ENCODE data around the gene SULT1A1. TPM values are rescaled to one million over a fixed set of nuclear protein-coding genes. Genes with fewer than 3 reads are reported as not detected.
A peak's percentile ranks its signal among the peaks of the same experiment; 100 is the strongest.

The SULT1A1 gene
- polyA plus RNA-seq, 3 donors from 2014 or later = 4.5 to 7.0 (median 6.5) TPM

- H3K9me3 Mint-ChIP-seq = no peaks in the 10 kb centered on the region
- H3K4me1 Mint-ChIP-seq = peaks cover 0 to 2% of the 10 kb centered on the region in 2 donors
- H3K4me3 Mint-ChIP-seq = no peak overlapping the region
- H3K36me3 Mint-ChIP-seq = peaks cover 0 to 30% (median 3%) of the 10 kb centered on the region in 3 donors
- no peak for DNase-seq
- peaks cover 0 to 2% (median 0%) of the 10 kb centered on the region in 3 donors for H3K27me3 Mint-ChIP-seq (ENCODE audit: low read depth in 3 of 3)
- no peak overlapping the region for H3K27ac Mint-ChIP-seq
These were observed 19.2 kb downstream of the SULT1A1 start for GRCh38 chr16:28590384-28591340.

- Mint-ChIP-seq H3K36me3 (peaks cover 3 to 31% (median 4%) of the 10 kb centered on the region in 3 donors), H3K4me1 (peaks cover 0 to 2% of the 10 kb centered on the region in 2 donors), H3K9me3 (no peaks in the 10 kb centered on the region), H3K27ac (no peak overlapping the region), H3K27me3 (ENCODE audit: low read depth in 3 of 3) (peaks cover 0 to 2% (median 0%) of the 10 kb centered on the region in 3 donors), H3K4me3 (no peak overlapping the region)
- DNase-seq = no peak
These were observed 19.9 kb downstream of the SULT1A1 start for GRCh38 chr16:28589930-28590329.

- Mint-ChIP-seq H3K27ac (no peak overlapping the region), H3K27me3 (ENCODE audit: low read depth in 3 of 3) (peaks cover 0 to 2% (median 0%) of the 10 kb centered on the region in 3 donors), H3K4me3 (no peak overlapping the region), H3K36me3 (peaks cover 4 to 31% (median 4%) of the 10 kb centered on the region in 3 donors), H3K4me1 (peaks cover 0 to 2% of the 10 kb centered on the region in 2 donors), H3K9me3 (no peaks in the 10 kb centered on the region)
- DNase-seq = no peak
These were observed 20.8 kb downstream of the SULT1A1 start for GRCh38 chr16:28589069-28589468.

- DNase-seq = no peak
- H3K27ac Mint-ChIP-seq = peak overlapping the region in 1 of 6 donors; percentile 4
- no peaks in the 10 kb centered on the region for H3K4me1 Mint-ChIP-seq
- H3K27me3 Mint-ChIP-seq (ENCODE audit: low read depth in 3 of 3) = peaks cover 0 to 2% (median 2%) of the 10 kb centered on the region in 3 donors
- peaks cover 4 to 40% (median 5%) of the 10 kb centered on the region in 3 donors for H3K36me3 Mint-ChIP-seq
- no peak overlapping the region for H3K4me3 Mint-ChIP-seq
- H3K9me3 Mint-ChIP-seq = no peaks in the 10 kb centered on the region
These were observed 22.5 kb downstream of the SULT1A1 start for GRCh38 chr16:28587386-28587785.

GRCh38 chr16:28586466-28586865 lies 23.4 kb downstream of the SULT1A1 start:
- DNase-seq = no peak
- H3K4me3 Mint-ChIP-seq = no peak overlapping the region
- H3K27me3 Mint-ChIP-seq (ENCODE audit: low read depth in 3 of 3) = peaks cover 0 to 2% (median 2%) of the 10 kb centered on the region in 3 donors
- no peaks in the 10 kb centered on the region for H3K9me3 Mint-ChIP-seq
- H3K4me1 Mint-ChIP-seq = no peaks in the 10 kb centered on the region
- H3K36me3 Mint-ChIP-seq = peaks cover 10 to 43% (median 11%) of the 10 kb centered on the region in 3 donors
- H3K27ac Mint-ChIP-seq = no peak overlapping the region

- Mint-ChIP-seq H3K36me3 (peaks cover 10 to 43% (median 15%) of the 10 kb centered on the region in 3 donors), H3K27ac (no peak overlapping the region), H3K4me3 (no peak overlapping the region), H3K9me3 (no peaks in the 10 kb centered on the region), H3K27me3 (ENCODE audit: low read depth in 3 of 3) (peaks cover 0 to 2% (median 2%) of the 10 kb centered on the region in 3 donors), H3K4me1 (no peaks in the 10 kb centered on the region)
- no peak for DNase-seq
These were observed 24.2 kb downstream of the SULT1A1 start for GRCh38 chr16:28585674-28586073.

GRCh38 chr16:28580726-28581315 lies 29.0 kb downstream of the SULT1A1 start:
- Mint-ChIP-seq H3K4me1 (peaks cover 2 to 5% of the 10 kb centered on the region in 2 donors), H3K9me3 (no peaks in the 10 kb centered on the region), H3K36me3 (peaks cover 14 to 29% (median 15%) of the 10 kb centered on the region in 3 donors), H3K27ac (no peak overlapping the region), H3K27me3 (ENCODE audit: low read depth in 3 of 3) (peaks cover 0 to 2% (median under 1%) of the 10 kb centered on the region in 3 donors), H3K4me3 (no peak overlapping the region)
- no peak for DNase-seq

- Mint-ChIP-seq H3K9me3 (no peaks in the 10 kb centered on the region), H3K4me3 (no peak overlapping the region), H3K36me3 (peaks cover 0 to 6% (median 5%) of the 10 kb centered on the region in 3 donors), H3K27me3 (ENCODE audit: low read depth in 3 of 3) (no peaks in the 10 kb centered on the region), H3K4me1 (peaks cover 34 to 46% of the 10 kb centered on the region in 2 donors), H3K27ac (no peak overlapping the region)
- no peak for DNase-seq
These were observed 34.3 kb downstream of the SULT1A1 start for GRCh38 chr16:28575446-28576109.

- peaks cover 34 to 46% of the 10 kb centered on the region in 2 donors for H3K4me1 Mint-ChIP-seq
- no peaks in the 10 kb centered on the region for H3K27me3 Mint-ChIP-seq (ENCODE audit: low read depth in 3 of 3)
- H3K36me3 Mint-ChIP-seq = peaks cover 0 to 5% (median 5%) of the 10 kb centered on the region in 3 donors
- H3K27ac Mint-ChIP-seq = peak overlapping the region in 1 of 6 donors; percentile 2
- no peak for DNase-seq
- H3K9me3 Mint-ChIP-seq = no peaks in the 10 kb centered on the region
- no peak overlapping the region for H3K4me3 Mint-ChIP-seq
These were observed 34.9 kb downstream of the SULT1A1 start for GRCh38 chr16:28574925-28575324.

- no peak overlapping the region for H3K4me3 Mint-ChIP-seq
- DNase-seq = no peak
- peaks cover 0 to 5% (median 3%) of the 10 kb centered on the region in 3 donors for H3K36me3 Mint-ChIP-seq
- no peaks in the 10 kb centered on the region for H3K27me3 Mint-ChIP-seq (ENCODE audit: low read depth in 3 of 3)
- H3K9me3 Mint-ChIP-seq = no peaks in the 10 kb centered on the region
- H3K4me1 Mint-ChIP-seq = peaks cover 37 to 46% of the 10 kb centered on the region in 2 donors
- H3K27ac Mint-ChIP-seq = peak overlapping the region in 5 of 6 donors; percentile 23 to 70 (median 69)
These were observed 35.8 kb downstream of the SULT1A1 start for GRCh38 chr16:28573738-28574718.

GRCh38 chr16:28572696-28573510 lies 36.9 kb downstream of the SULT1A1 start:
- Mint-ChIP-seq H3K27me3 (ENCODE audit: low read depth in 3 of 3) (no peaks in the 10 kb centered on the region), H3K9me3 (no peaks in the 10 kb centered on the region), H3K4me1 (peaks cover 36 to 41% of the 10 kb centered on the region in 2 donors), H3K27ac (peak overlapping the region in 5 of 6 donors; percentile 23 to 73 (median 69)), H3K36me3 (peaks cover 0 to 5% (median 0%) of the 10 kb centered on the region in 3 donors), H3K4me3 (no peak overlapping the region)
- no peak for DNase-seq

Data from immature natural killer cell (primary cell).